Measurements from ENCODE around the gene NRROS.

DNA sequence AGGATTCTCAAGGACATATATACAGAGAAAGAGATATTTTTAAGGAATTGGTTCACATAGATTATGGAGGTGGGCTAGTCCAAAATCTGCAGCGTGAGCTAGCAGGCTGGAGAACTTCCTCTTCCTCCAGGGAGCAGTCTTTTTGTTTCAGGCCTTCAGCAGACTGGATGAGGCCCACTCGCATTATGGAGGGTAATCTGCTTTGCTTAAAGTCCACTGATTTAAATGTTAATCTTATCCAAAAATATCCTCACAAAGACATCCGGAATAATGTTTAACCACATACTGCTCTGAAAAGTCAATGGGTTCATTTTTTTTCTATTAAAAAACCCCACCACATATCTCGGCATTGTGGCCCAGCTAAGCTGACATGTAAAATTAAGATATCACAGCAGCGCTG is 22.2 kb upstream of the NRROS start:
- TF ChIP-seq, protein P1, sequence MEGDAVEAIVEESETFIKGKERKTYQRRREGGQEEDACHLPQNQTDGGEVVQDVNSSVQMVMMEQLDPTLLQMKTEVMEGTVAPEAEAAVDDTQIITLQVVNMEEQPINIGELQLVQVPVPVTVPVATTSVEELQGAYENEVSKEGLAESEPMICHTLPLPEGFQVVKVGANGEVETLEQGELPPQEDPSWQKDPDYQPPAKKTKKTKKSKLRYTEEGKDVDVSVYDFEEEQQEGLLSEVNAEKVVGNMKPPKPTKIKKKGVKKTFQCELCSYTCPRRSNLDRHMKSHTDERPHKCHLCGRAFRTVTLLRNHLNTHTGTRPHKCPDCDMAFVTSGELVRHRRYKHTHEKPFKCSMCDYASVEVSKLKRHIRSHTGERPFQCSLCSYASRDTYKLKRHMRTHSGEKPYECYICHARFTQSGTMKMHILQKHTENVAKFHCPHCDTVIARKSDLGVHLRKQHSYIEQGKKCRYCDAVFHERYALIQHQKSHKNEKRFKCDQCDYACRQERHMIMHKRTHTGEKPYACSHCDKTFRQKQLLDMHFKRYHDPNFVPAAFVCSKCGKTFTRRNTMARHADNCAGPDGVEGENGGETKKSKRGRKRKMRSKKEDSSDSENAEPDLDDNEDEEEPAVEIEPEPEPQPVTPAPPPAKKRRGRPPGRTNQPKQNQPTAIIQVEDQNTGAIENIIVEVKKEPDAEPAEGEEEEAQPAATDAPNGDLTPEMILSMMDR (IDR thresholded peaks at IDR 0.05), result no peak
- TF ChIP-seq POLR2A (IDR thresholded peaks at IDR 0.05), result no peak

All from lower leg skin (tissue), 3 donors.